ENCODE results near the gene GJA10.

GRCh38 chr6:89940225-89941027 lies 46.2 kb downstream of the GJA10 start:
- TF ChIP-seq SPI1 (IDR thresholded peaks at IDR 0.05; ENCODE audit: borderline replicate concordance, low read depth) (no peak), CTCF (IDR thresholded peaks at IDR 0.05; ENCODE audit: insufficient read depth, low read length) (peak; percentile 62)

Measured in HL-60 (cell line).